Measurements from ENCODE around the gene JAG2.

The JAG2 gene

DNA sequence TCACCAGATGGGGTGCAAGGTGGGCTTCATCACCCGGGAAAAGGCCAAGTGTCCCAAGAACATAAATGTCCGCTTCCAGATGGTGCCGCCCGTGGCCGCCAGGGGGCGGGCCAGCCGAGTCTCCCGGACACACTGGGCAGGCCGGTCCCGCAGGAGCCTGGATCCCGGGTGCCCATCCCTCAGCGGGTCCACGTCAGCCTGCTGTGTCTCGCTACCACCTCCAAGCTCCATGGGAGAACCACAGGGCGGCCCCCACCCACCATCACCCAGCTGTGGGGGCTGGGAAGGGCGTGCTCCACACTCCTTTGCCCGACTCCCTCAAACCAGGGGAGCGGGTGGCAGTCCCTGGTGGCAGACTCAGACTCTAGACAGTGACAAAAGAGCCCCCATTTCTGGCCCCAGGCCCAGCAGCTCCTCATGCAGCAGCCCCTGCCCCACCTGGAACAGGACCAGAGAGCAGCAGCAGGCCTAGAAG, 34.5 kb upstream of the JAG2 start:
- peak; percentile 58 for DNase-seq

DNA sequence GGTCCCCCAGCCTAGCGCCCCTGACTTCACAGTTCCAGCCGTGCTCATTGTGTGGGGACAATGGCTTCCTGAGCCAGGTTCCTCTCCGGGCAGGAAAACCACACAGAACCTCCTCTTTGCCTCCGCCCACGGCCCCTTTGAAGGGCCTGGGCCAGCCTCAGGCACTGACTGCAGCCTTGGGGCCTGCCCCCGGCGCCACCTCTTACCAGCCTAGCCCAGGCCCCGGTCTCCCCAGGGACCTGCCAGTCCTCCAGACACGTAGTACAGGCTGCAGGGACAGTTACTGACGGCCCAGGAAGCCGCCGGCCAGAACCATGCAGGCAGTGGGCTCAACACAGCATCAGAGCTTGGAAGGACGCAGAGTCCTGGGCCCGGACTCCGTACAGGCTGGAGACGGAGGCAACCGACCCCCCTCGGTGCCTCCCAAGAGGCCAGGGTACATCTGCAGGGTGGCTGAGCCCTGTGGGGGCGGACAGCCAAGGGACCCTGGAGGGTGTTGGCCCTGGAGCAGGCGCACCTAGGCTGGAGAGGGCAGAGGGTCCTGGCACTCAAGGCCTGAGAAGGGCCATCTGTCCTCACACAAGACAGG, 33.4 kb upstream of the JAG2 start:
- no peak for DNase-seq

DNA sequence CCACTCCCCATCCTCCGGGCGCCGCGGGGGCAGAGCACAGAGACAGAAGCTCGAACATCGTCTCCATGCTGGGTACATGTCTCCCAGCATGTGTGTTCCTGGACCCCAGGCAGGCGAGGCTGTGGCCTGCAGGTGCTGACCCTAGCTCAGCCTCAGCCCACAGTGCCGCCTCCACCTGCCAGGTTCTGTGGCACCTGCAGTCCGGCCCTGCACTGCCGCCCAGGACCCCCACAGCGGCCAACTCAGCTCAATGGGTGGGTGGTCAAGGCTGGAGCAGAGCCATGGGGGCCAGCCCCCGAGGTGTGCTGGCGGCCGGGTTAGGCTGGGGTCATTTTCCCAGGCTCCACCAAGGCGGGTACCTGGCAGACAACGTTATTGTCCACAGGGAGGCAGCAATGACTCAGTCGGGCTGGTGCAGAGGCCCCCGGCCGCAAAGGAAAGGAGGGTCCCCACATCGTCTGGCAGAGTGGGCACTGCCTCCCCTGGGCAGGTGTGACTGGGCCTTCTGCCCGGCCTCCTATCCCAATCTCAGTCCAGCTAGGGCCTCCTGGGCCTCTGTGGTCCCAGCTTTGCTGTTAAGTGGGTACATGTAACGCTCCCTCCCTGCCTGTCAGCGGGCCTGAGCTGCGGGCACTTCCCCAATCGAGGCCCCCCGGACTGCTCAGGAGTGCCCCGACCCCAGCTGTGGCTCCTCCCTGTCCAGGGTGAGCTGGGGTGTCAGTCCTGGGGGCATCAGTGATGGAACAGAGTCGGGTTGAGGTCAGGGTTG, 32.8 kb upstream of the JAG2 start:
- DNase-seq = no peak

DNA sequence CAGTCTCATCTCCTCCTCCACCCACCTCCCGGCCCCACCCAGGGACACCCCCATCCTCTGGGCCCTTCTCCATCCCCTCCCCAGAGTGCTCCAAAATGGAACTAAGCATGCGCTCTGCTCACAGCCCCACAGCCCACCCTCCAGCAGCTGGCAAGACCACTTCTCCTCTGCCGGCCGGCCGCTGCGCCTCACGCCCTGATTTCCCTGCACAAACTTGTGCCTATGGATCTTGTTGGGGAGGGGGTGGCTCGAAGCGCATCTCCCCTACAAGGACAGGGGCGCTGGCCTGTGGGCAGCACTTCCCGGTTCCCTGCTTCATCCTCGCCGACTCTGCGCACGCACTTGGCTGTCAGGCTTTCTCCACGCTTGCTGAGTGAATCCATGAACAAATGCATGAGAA, 32.1 kb upstream of the JAG2 start:
- DNase-seq = no peak

DNA sequence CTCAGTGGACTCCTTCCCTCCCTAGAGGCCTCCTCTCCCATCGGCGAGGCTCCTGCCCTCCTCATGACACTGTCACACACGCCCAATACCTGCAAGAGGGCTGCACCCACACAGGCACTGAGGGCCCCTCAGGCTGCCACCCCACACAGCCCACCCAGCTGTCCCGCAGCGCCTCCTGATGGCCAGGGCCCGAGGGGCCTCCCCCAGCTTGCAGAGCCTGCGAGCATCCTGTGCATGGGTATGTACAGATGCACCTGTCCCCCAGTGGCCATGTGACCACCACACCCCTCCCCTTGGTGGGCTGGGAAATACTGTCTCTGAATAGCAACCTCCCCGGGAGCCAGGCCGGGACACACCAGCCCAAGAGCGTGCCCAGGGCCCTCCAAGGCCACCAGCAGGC, 31.5 kb upstream of the JAG2 start:
- no peak for DNase-seq

DNA sequence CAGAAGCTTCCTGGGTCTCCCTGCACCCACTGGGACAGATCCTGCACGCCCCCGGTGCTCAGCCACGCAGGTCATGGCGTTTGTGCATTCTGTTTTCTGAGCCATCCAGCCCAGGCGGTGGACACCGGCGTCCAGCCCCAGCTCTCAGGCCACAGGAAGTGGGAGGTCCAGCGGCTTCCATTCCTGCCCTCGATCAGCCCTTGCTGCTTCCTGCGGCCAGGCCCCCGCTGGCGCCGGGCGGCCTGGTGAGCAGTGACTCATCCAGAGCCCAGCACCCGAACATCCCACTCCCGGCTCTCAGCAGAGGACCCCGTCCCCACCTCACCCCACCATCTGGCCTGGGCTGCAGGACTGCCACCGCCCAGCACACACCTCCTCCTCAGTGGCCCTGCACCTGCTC, 30.5 kb upstream of the JAG2 start:
- no peak for DNase-seq

DNA sequence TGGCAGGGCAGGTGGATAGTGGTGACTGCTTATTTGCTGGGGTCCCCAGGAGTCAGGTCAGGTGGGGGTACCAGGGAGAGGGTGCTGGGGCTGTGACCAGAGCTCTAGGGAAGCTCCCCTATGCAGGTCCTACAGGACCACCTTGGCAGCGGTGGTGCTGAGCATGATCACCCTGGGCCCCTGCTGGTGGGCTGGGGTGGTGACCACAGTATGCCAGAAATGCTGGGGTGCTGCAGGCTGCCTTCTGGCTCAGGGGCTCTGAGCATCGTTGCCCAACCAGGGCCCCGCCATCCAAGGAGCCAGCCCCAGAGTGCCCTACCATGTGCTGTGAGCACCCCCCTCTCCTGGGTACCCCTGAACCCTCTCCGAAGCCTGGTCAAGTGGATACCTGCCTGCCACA, 30.0 kb upstream of the JAG2 start:
- no peak for DNase-seq

DNA sequence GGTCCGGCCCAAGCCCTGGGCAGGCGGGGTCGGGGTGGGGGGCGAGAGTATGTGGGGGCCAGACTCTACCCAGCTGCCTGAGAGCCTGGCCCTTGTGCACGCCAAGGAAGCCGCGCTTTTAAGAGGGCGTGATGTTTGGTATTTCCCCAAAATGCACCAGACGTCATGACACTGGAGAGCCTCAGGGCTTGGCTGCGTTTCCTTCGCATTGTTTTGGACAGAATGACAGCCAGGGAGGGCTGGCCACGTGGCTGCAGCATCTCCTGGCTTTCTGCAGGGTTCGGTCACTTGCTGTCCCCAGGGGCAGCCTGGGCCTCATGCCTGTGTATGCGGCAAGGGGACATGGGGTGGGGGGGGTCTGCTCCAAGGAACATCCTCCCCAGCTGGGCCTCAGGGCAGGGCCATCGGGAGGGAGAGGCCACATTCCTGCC, 28.6 kb upstream of the JAG2 start:
- no peak for DNase-seq

DNA sequence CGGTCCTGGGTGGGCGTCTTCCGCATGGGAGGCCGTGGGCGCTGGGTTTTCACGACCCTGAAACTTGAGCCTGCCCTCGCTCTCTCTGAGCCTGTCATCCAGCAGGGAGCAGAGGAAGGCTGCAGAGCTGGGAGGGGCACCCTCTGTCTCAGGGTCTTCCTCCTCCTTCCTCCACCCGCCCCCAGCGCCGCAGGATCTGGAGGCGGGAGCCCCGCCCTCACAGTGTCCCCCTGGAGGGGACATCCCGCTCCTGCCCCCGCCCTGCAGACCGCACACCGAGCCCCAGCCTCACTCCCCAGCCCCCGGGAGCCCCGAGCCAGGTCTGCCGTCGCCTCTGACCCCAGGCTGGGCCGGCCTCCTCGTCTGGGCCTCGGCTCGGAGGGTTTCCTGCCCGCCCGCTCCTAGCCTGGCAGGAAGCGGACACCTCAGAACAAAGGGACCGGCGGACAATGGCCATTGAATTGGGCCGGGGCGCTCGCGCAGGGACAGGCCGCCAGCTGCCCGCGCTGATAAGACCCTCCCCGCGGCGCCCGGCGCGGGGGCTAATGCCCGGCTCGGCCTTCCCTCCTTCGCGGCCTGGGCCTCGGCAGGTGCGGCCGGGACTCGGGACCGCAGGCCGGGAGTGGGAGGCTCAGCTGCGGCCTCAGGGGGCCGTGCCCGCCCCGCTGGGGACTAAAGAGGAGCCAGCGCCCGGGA, 27.8 kb upstream of the JAG2 start:
- no peak for DNase-seq

DNA sequence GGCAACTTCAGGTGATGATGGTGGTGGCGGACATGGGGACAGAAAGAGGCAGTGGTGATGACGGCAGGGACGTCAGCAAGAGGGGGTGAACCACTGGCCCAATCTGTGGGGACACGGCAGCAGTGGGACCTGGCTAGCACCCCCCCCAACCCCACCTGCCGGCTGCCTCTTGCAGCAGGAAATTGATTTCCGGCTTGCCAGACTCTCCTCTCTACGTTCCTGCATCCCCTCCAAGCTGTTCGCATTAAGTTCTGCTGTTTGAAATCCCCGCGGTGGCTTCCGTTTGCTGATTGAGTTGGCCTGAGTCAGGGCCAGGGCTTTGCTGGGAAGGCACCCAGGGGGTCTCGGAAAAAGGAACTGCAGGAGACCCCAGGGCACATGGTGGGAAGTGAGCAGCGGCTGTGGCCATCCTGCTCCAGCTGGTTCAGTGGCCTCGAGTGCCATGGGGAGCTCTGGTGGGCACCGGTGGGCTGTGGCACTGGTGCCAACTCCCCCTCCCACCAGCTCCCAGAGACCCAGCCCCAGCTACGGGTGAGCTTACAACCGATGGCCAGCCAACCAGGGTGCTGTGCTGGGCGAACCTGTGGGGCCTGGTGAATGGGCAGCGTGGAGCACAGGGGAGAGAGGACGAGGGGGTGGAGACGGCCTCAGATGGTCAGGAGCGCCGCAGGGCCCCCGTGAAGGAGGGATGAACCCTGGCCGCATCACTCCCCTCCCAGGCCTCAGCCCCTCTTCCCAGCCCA, 27.1 kb upstream of the JAG2 start:
- no peak for DNase-seq

DNA sequence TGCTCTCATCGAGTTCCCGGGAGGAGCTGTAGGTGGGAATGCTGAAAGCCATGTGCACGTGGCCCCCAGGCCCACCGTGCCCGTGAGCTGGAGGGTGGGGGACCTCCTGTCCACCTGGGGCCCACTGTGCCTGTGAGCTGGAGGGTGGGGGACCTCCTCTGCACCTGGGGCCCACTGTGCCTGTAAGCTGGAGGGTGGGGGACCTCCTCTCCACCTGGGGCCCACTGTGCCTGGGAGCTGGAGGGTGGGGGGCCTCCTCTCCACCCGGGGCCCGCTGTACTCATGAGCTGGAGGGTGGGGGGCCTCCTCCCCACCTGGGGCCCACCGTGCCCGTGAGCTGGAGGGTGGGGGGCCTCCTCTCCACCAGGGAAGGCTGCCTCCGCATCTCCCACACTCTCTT, 26.5 kb upstream of the JAG2 start:
- DNase-seq = no peak

DNA sequence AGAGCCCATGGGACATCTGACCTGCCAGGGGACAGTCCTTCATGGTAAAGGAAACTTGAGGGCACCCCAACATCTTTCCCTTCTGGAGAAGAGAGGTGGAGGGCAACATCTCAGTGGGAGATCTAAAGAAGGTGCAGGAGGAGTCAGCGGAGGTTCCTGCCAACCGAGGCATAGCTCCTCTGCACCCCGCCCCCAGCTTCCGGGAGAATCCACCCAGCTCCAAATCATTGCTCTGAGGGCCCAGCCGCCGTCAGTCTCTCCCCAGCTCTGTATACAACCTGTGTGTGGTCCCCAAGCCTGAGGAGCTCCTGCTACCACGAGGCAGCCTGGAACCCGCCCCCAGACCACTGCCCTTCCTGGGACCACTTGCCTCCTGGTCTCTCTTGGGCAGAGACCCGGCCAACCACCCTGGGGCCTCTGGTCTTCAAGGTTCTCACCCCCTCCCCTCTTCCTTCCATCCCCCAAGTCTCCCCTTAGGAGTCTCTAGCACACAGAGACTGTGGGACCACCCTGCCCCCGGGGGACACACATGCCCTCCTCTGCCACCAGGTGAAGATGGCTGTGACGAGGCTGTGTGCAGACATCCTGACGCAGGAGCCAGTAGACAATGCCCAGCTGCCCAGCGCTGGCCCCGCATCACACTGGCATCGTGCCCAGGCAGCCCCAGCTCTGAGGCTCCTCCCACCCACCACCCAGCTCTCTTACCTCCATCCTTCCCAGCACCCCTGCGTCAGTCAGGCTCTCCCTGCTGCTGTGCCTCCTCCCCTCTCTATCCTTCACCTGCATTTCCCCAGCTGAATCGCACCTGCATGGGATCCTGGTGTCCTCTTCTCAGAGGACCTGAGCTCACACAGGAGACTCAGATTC, 25.6 kb upstream of the JAG2 start:
- DNase-seq = no peak

DNA sequence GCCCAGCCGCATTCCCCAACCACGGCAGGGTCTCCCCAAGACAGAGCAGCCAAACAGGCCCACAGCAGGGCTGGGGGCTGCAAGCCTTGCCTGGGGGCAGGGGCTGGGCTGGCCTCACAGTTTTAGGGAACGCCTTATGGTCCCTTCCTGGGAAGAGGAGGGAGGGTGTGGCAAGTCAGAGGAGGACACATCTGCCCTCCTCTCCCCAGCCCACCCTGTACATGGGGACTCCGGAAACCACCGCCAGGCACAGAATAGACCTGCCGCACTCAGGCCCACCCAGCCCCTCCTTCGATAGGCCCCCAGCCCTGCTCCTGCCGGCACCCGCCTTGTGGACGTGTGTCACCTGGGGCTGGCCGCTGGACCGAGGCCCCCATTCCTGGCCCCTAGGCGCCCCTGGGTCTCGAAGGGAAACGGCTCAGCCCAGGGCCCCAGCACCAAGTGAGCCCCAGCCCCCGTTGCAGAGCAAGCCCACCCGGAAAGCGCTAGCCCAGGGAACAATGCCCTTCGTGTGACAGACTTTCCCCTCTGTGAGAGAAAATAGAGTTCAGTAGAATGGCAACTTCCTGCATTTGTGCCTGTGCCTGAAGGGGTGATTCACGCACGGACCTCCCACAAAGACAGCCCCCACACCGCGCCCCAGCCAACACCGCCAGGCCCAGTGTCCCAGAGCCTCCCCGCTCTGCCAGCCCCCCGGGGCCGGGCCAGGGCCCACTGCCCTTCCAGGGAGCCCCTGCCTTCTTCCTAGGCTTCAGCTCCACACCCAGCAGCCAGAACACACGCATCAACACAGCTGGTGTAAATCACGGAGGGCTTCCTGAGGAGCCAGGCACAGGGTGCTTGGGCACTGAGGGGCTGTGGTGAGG, 24.5 kb upstream of the JAG2 start:
- peak; percentile 25 for DNase-seq

DNA sequence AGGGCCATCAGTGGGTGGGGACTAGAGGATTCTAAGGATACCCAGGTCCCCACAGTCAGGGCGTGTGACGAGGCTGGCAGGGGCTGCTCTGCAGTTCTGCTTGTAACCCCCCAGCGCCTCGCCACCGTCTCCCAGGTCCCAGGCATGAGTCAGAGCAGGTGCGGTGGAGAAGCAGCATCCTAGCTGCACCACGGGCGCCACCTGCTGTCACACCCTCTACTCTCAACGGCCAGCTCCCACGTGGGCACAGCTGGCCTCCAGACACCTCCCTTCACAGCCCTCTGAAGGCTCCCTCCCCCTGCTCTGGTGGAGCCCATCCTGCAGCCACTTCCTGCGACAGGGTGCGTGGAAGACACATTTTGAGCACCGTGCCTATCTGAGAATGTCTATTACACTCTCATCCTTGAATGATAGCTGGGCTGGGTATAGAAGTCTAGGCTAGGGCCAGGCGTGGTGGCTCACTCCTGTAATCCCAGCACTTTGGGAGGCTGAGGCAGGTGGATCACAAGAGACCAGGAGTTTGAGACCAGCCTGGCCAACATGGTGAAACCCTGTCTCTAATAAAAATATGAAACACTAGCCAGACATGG, 19.5 kb upstream of the JAG2 start:
- DNase-seq = no peak

DNA sequence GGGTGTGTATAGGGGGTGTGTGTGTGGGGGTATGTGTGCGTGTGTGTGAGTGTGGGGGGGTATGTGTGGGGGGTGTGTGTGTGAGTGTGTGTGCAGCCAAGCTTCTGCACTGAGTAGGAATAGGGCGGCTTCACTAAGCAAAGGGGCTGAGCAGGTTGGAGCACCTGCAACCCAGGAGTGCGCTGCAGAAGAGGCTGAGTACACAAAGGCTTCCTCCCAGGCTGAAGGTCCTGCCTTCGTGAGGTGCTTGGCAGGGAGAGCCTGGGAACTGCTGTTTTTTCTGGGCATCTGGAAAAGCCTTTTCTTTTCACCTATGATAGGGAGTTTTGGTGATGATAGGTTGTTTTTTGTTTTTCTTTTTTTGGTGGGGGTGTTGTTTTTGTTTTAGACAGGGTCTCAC, 18.5 kb upstream of the JAG2 start:
- no peak for DNase-seq

DNA sequence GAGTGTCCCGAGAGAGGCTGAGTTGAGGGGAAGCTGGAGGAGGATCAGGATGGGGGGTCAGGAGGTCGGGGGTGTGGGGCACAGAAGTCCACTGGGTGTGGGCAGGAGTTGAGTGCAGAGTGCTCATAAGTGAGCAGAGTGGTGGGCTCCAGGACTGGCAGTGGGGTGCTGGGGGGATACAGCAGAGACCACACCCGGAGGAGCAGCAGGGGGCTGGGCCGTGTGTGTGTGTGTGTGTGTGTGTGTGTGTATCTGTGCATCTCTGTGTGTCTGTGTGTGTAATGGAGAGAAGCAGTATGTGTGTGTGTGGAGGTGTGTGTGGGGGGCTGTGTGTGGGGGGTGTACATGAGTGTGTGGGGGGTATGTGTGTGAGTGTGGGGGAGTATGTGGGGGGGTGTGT, 17.4 kb upstream of the JAG2 start:
- DNase-seq = no peak

DNA sequence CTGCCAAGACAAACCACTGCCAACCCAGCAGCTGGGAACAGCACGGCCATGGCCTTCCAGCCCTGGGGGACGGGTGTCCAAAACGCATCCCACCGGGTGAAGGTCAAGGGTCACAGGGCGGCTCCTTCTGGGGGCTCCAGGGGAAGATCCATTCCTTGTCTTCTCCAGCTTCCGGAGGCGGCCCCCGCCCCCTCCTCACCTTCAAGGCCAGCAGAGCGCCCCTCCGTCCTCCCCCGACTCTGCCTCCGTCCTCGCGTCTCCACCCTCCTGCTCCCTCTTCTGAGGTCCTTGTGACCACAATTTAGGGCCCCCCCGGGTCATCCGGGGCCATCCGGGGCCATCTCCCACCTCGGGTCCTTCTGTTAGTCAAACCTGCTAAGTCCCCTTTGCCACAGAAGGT, 16.4 kb upstream of the JAG2 start:
- DNase-seq = no peak

DNA sequence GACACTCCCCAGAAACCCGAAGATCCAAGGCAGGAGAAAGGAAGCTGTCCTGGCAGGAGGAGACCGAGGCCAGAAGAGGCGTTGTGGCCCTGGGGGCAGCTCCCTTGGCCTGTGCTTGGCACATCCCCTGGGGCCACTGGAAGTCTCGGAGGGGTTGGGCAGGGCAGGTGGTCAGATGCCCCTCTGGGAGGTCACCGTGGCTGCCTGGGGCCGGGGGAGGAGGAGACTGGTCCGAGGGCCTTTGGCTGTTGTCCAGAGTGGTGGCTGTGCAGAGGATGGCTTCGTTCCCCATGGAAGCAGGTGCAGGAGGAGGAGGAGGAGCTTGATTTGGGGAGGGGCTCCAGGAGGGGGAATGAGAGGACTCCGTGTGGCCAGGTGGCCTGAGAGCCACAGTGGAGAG, 15.9 kb upstream of the JAG2 start:
- no peak for DNase-seq

DNA sequence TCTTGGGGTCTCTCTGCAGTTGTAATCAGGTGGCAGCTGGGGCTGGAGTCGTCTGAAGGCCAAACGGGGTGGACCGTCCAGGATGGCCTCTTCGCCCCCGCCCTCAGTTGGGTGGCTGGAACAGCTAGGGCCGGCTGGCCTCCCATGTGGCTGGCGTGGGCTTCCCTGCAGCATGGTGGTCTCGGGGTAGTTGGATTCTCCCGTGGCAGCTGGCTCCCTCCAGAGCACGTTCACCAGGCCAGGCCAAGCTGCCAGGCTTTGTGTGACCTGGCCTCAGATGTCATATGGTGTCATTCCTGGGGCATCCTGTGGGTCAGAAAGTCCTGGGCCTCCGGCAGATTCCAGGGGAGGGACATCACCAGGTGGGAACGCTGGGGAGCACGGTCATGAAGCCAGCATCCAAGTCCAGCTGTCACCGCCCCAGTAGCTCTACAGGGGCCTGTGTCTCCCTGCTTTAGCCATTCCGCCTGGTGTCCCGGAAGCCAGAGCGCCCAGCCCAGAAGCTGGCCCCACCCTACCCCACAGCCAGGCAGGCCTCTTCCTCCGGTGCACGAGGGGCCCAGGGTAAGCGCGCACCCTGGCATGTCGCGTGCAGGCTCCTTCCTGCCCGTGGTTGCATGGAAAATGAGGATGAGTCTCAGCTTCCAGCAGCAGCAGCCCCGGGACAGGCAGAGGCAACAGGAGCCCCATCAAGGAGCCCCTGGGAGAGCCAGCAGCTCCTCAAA, 13.9 kb upstream of the JAG2 start:
- DNase-seq = no peak

DNA sequence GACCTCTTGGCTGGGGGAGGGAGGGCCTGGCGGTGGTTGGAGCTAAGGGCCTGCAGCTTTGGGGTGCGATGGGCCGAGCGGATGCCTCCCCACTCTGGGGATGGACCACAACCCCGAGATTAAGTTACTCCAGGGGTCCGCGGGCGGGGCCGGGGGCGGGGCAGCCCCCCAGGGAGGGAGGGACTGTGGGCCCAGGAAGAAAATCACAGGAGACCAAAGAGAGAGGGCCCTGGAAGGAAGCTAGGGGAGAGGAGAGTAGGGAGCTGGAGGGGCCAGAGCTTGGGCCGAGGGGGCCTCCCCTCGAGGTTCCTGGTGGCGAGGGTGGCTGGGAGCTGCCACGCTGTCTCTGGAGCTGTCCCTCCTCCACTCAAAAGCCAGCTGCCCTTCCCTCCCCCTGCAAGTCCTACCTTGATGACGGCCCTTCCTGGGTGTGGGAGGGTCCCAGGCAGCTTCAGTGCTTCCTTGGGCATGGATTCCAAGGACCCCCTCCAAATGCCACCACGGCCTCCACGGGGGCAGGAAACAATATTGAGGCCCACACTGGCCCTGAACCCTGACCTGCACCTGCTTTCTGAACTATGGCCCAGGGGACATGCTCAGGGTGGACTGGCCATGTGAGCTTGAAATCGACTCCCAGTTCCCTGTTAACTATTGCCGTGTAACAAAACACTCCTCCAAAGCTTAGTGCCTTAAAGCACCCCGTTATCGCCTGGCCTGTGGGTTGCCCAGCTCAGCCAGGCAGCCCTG, 13.1 kb upstream of the JAG2 start:
- DNase-seq = no peak

Measured in fibroblast of skin of right biceps (primary cell).